IPS-18a (cell line): Measurements from ENCODE around the gene COL26A1.
"Not testable (repeated sequence)": the region's sequence is repeated elsewhere in the genome, so short reads cannot be mapped to it uniquely, and the experiment has no call there.

Source experiments
- H3K27ac ChIP-seq: one replicate; pipeline ENCODE4 v1.5.1; 2013; ENCODE audit warnings: low read length
- H3K27me3 ChIP-seq: one replicate; pipeline ENCODE4 v1.6.1; 2013; ENCODE audit warnings: mild to moderate bottlenecking, low read length; ENCODE audit not compliant: control insufficient read depth, insufficient read depth
- H3K36me3 ChIP-seq: one replicate; pipeline ENCODE4 v1.6.1; 2013; ENCODE audit warnings: low read depth, low read length; ENCODE audit not compliant: control insufficient read depth
- H3K4me1 ChIP-seq: one replicate; pipeline ENCODE4 v1.6.1; 2013; ENCODE audit warnings: low read depth, low read length; ENCODE audit not compliant: control insufficient read depth
- H3K4me3 ChIP-seq: one replicate; pipeline ENCODE4 v1.5.1; 2013; ENCODE audit warnings: low read length
- H3K9ac ChIP-seq: one replicate; pipeline ENCODE4 v1.6.1; 2013; ENCODE audit warnings: mild to moderate bottlenecking, low read length, moderate library complexity
- H3K9me3 ChIP-seq: one replicate; pipeline ENCODE4 v1.6.1; 2013; ENCODE audit warnings: low read depth, low read length; ENCODE audit not compliant: control insufficient read depth

The COL26A1 gene

DNA sequence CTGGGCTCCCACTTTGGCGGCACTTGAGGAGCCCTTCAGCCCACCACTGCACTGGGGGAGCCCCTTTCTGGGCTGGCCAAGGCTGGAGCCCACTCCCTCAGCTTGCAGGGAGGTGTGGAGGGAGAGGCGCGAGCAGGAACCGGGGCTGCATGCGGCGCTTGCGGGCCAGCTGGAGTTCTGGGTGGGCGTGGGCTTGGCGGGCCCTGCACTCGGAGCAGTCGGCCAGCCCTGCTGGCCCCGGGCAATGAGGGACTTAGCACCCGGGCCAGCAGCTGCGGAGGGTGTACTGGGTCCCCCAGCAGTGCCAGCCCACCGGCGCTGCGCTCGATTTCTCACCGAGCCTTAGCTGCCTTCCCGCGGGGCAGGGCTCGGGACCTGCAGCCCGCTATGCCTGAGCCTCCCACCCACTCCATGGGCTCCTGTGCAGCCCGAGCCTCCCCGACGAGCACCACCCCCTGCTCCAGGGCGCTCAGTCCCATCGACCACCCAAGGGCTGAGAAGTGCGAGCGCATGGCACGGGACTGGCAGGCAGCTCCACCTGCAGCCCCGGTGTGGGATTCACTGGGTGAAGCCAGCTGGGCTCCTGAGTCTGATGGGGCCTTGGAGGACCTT, 14.1 kb upstream of the COL26A1 start:
- not testable (repeated sequence) for H3K4me1 ChIP-seq, H3K27me3 ChIP-seq, H3K9ac ChIP-seq, H3K4me3 ChIP-seq, H3K27ac ChIP-seq, H3K9me3 ChIP-seq, H3K36me3 ChIP-seq

DNA sequence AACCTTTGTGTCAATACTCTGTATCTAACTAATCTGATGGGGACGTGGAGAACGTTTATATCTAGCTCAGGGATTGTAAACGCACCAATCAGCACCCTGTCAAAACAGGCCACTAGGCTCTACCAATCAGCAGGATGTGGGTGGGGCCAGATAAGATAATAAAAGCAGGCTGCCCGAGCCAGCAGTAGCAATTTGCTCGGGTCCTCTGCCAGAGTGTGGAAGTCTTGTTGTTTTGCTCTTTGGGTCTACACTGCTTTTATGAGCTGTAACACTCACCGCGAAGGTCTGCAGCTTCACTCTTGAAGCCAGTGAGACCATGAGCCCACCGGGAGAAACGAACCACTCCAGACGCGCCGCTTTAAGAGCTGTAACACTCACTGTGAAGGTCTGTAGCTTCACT, 13.4 kb upstream of the COL26A1 start:
- H3K27ac ChIP-seq, H3K4me3 ChIP-seq, H3K9me3 ChIP-seq, H3K27me3 ChIP-seq, H3K4me1 ChIP-seq, H3K9ac ChIP-seq, H3K36me3 ChIP-seq: not testable (repeated sequence)

DNA sequence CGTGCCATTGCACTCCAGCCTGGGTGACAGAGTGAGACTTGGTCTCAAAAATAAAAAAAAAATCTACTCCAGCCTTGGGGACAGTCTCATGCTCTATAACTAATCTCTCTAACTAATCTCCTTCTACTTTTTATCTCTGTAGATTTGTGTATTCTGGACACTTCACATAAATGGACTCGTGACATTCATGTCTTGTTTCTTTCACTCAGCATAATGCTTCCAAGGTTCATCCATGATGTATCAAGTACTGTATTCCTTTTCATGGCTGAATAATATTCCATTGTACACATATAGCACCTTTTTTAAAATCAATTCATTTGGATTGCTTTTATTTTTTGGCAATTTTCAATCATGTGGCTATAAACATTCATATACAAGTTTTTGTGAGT, 9.8 kb upstream of the COL26A1 start:
- no peaks in the 10 kb centered on the region for H3K4me1 ChIP-seq
- no peaks in the 10 kb centered on the region for H3K36me3 ChIP-seq
- H3K27ac ChIP-seq = no peak overlapping the region
- no peak overlapping the region for H3K4me3 ChIP-seq
- no peaks in the 10 kb centered on the region for H3K9me3 ChIP-seq
- H3K27me3 ChIP-seq = no peaks in the 10 kb centered on the region
- H3K9ac ChIP-seq = no peak overlapping the region

DNA sequence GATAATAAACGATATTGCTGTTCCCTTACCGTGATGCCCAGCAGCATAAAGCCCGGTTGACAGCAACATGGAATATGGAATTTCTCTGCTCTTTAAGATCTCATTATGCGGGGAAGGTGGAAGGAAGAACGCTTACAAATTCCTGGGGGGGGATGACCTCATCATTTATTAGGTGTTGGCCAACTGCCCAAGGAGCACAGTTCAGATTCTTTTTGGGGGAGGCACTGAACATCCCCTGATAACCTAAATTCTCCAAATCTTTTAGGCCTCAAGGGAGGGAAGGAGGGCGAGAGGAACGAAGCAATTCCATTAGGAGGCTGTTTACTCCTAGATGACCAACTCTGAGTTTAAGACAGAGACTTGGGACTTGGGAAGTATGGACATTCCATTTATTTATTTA, 5.2 kb upstream of the COL26A1 start:
- Histone ChIP-seq H3K27me3 (peaks cover 7% of the 10 kb centered on the region), H3K27ac (no peak overlapping the region), H3K4me1 (no peaks in the 10 kb centered on the region), H3K4me3 (no peak overlapping the region), H3K9me3 (no peaks in the 10 kb centered on the region), H3K9ac (no peak overlapping the region), H3K36me3 (no peaks in the 10 kb centered on the region)

DNA sequence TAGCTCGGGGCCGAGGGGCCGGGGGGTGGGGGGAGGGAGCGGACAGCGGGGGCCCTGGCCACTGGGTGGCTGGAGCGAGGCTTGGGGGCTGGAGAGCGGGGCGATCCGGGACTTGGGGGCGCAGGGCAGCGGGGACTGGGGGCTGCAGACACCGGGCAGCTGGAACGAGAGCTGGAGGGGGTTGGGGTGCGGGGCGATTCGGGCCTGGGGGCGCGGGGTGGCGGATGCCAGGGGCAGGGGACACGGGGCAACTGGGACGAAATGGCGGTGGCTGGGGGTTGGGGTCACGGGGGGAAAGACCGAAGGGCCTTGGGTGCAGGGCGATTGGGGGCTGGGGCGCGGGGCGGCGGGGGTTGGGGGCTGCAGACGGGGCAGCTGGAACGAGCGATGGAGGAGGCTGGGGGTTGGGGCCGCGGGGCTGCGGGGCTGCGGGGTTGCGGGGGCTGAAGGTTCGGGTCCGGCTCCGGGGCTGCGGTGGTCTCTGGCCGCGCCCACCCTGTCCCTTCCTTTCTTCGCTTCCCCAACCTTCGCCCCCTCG, 590 bp downstream of the COL26A1 start:
- no peak overlapping the region for H3K27ac ChIP-seq

DNA sequence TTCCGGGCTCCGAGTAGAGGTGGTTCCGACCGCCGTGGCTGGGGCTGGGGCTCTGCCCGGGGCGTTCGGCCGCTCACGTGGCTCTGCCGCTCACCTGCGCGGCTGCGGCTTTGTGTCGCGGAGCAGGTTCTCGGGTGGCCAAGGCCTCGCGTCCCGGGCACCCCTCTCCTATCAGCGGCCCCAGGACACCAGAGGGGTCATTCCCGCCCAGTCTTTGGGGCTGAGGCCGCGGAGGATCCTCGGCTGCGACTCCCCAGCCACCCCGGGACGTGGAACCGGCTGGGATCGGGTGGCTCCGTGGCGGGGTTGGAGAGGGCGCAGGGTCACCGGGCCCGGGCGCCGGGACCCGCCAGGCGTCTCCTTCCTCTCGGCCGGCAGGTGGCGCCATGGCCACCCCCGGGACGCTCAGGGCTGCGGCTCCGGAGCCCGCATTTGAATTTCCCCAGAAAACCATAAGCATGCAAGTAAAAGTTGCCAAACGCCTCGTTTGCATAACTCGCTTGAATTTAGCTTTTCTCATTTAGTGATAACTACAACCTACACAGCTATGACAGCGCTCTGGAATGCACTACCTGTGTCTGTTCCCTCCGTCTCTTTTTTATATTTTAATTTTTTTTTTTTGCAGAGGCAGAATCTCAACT, 1.2 kb downstream of the COL26A1 start:
- H3K27me3 ChIP-seq = peaks cover 7% of the 10 kb centered on the region
- H3K4me1 ChIP-seq = peaks cover 5% of the 10 kb centered on the region
- H3K27ac ChIP-seq = no peak overlapping the region
- no peaks in the 10 kb centered on the region for H3K36me3 ChIP-seq
- H3K9me3 ChIP-seq = no peaks in the 10 kb centered on the region
- H3K4me3 ChIP-seq = peak overlapping the region; percentile 83
- peak overlapping the region; percentile 90 for H3K9ac ChIP-seq

More for the DNA sequence above, 590 bp downstream of the COL26A1 start:
- Histone ChIP-seq H3K4me1 (peaks cover 4% of the 10 kb centered on the region), H3K9ac (peak overlapping the region; percentile 90), H3K4me3 (peak overlapping the region; percentile 84), H3K36me3 (no peaks in the 10 kb centered on the region), H3K27me3 (peaks cover 7% of the 10 kb centered on the region), H3K9me3 (no peaks in the 10 kb centered on the region)

DNA sequence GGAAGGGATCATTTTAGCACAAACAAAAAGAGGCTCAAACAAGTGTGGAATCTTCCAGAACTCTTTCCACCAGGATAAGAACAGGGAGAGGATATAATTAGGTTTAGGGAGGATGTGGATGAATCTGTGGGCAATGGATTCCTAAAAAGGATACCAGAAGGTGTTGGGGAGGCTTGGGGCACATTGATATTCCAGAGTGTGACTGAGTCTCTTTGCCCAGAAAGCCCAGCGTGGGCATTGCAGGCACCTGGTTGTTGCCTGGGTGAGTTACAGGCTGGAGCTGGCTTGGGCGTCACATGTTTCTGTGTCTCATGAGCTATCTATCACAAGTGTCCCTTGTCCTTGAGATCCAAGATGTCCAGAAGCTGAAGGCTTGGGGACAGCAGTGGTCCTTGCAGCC, 3.3 kb downstream of the COL26A1 start:
- Histone ChIP-seq H3K9me3 (no peaks in the 10 kb centered on the region), H3K36me3 (no peaks in the 10 kb centered on the region), H3K27ac (no peak overlapping the region), H3K4me1 (peaks cover 5% of the 10 kb centered on the region), H3K4me3 (no peak overlapping the region), H3K9ac (no peak overlapping the region), H3K27me3 (peaks cover 7% of the 10 kb centered on the region)

DNA sequence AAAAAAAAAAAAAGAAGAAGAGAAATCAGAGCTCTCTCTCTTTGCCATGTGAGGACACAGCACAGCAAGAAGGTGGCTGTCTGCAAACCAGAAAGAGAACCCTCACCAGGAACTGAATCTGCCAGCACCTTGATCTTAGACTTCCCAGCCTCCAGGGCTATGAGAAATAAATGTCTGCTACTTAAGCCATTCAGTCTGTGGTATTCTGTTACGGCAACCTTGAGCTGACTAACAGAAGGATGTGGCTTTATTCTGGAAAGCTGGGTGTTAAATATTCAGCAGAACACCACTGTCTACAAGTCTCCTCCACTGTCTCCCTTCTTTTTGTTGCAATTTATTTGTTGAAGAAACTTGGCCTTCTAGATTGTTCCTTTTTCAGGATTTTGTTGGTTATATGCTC, 5.0 kb downstream of the COL26A1 start:
- Histone ChIP-seq H3K9me3 (no peaks in the 10 kb centered on the region), H3K36me3 (no peaks in the 10 kb centered on the region), H3K27ac (no peak overlapping the region), H3K27me3 (no peaks in the 10 kb centered on the region), H3K4me3 (no peak overlapping the region), H3K9ac (no peak overlapping the region), H3K4me1 (peaks cover 5% of the 10 kb centered on the region)

DNA sequence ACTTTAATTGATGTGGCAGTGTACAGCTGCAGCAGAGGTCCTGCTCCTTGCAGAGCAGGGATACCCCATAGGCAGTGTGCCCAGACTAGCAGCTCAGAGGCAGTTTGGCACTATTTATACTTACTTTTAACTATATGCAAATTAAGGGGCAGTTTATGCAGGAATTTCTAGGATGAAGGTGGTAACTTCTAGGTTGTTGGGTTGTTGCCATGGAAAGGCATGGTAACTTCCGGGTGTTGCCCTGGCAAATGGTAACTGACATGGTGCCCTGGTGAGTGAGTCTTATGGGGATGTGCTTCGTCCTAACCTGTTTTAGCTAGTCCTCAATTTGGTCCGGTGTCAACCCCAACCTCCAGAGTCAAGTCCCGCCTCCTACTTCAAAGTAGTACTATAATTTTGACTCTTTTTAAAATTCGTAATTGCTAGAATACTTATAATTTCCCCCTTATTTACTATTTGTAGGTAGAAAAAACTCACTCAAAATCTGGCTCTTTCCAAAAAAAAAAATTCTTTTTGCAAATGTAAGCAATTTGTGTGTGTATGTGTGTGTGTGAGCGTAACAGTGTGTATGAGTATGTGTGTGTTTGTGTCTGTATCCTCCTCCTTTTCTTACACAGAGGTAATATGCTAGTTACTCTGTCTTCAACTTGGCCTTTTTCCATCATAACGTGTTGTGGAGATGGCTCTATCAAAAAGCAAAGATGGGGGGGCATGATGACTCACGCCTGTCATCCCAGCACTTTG, 5.9 kb downstream of the COL26A1 start:
- no peak overlapping the region for H3K4me3 ChIP-seq
- no peak overlapping the region for H3K9ac ChIP-seq
- H3K27ac ChIP-seq = no peak overlapping the region
- no peaks in the 10 kb centered on the region for H3K9me3 ChIP-seq
- no peaks in the 10 kb centered on the region for H3K27me3 ChIP-seq
- no peaks in the 10 kb centered on the region for H3K36me3 ChIP-seq
- peaks cover 5% of the 10 kb centered on the region for H3K4me1 ChIP-seq

DNA sequence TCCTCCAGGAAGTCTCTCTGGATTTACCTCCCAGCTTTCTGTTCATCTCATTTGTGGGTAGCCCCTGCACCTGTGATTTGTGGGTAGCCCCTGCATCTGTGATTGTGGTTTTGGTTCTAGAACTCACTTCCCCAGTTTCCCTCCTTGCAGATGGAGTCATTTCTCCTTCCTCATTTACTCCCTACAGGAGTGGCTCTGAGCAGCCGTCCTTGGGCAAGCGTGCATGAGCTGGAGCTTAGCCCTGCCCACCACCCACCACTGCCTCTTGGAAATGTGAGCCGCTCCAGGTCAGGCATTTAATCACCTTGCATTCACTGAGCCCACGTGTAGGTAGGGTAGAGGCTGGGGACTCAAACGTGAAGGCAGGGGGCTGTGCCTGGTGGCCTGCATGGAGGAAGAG, 8.2 kb downstream of the COL26A1 start:
- peaks cover 5% of the 10 kb centered on the region for H3K4me1 ChIP-seq
- no peak overlapping the region for H3K4me3 ChIP-seq
- H3K36me3 ChIP-seq = no peaks in the 10 kb centered on the region
- H3K27me3 ChIP-seq = no peaks in the 10 kb centered on the region
- no peak overlapping the region for H3K27ac ChIP-seq
- H3K9me3 ChIP-seq = no peaks in the 10 kb centered on the region
- no peak overlapping the region for H3K9ac ChIP-seq

DNA sequence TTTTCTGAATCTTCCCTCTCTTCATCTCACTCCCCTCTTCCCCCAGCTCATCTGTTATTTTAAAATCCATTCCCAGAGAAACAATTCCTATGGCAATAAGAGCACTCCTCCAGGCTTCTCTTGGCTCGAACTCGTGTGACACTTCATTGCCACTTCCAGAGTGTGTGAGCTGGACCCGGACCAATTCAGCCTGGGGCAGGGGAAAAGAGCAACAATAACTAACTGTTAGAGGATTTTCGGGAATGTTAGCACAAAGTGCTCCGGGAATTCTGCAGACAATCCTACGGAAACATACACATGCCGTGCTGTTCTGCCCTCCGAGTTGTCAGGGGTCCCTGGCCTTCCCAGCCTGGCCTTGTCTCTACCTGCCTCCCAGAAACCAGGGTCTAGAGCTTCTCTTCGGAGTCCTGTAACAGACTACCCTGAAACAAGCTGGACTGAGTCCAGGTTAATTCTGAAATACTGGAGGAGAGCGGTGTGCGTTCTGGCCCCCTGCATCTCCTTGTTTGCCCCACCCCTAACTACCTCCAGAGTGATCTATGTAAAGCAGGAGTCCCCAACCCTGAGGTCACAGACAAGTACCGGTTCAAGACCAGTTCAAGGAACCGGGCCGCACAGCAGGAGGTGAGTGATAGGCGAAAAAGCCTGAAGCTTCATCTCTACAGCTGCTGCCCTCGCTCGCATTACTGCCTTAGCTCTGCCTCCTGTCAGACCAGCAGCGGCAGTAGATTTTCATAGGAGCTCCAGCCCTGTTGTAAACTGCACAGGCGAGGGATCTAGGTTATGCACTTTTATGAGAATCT, 11.3 kb downstream of the COL26A1 start:
- H3K36me3 ChIP-seq = peaks cover 6% of the 10 kb centered on the region
- H3K4me3 ChIP-seq = no peak overlapping the region
- H3K27me3 ChIP-seq = no peaks in the 10 kb centered on the region
- H3K9me3 ChIP-seq = no peaks in the 10 kb centered on the region
- H3K9ac ChIP-seq = no peak overlapping the region
- H3K4me1 ChIP-seq = peaks cover 5% of the 10 kb centered on the region
- no peak overlapping the region for H3K27ac ChIP-seq
